Dendritic cell treated with granulocyte-macrophage colony-stimulating factor and Interleukin-4, amounts not matched to agents 40 ng/mL and 50 ng/mL, for 4 days (primary cell): ENCODE results near the gene KCNQ4.

ENCODE experiments used
- H3K27ac Mint-ChIP-seq: one replicate; pipeline ENCODE4 v1.8.0; 2022; ENCODE audit warnings: mild to moderate bottlenecking, mixed read lengths
- H3K27me3 Mint-ChIP-seq: one replicate; pipeline ENCODE4 v1.8.0; 2022; ENCODE audit warnings: mild to moderate bottlenecking, mixed read lengths
- H3K36me3 Mint-ChIP-seq: one replicate; pipeline ENCODE4 v1.8.0; 2022; ENCODE audit warnings: low read depth, mixed read lengths
- H3K4me1 Mint-ChIP-seq: one replicate; pipeline ENCODE4 v1.8.0; 2022; ENCODE audit warnings: low read depth, mixed read lengths
- H3K4me3 Mint-ChIP-seq: one replicate; pipeline ENCODE4 v1.8.0; 2022; ENCODE audit warnings: mild to moderate bottlenecking, moderate library complexity, mixed read lengths
- H3K9me3 Mint-ChIP-seq: one replicate; pipeline ENCODE4 v1.8.0; 2022; ENCODE audit warnings: mixed read lengths
- intact Hi-C: fragments of 100-400 bp; cut with micrococcal nuclease; formaldehyde crosslinking; loops from one replicate; pipeline ENCODE4 v1.15.0; 2022

KCNQ4 gene

DNA sequence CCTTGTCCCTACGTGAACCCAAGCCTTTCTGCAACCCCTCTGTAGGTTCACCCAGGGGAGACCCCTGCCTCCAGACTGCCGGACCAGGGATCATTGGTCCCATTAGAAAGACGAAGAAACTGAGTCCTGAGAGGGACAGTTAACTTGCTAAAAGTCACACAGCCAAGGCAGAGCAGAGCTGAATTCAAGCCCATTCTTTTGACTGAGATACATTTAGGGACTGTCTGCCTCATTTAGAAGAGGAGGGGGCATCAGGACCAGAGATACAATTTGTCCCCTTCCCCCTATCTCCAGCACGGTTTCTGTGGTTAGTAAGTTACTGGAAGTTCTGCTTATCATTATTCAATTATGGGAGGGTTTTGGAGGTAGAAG is 19.1 kb downstream of the KCNQ4 start:
- intact Hi-C loops = loop anchor here (5.0 kb wide), 1 partner anchor 60 kb away; the partner anchor contains the start of gene CITED4
- H3K27me3 Mint-ChIP-seq = peaks cover 37% of the 10 kb centered on the region
- no peaks in the 10 kb centered on the region for H3K36me3 Mint-ChIP-seq
- H3K4me1 Mint-ChIP-seq = peaks cover 41% of the 10 kb centered on the region
- peak overlapping the region; percentile 56 for H3K27ac Mint-ChIP-seq
- peak overlapping the region; percentile 40 for H3K4me3 Mint-ChIP-seq
- no peaks in the 10 kb centered on the region for H3K9me3 Mint-ChIP-seq

DNA sequence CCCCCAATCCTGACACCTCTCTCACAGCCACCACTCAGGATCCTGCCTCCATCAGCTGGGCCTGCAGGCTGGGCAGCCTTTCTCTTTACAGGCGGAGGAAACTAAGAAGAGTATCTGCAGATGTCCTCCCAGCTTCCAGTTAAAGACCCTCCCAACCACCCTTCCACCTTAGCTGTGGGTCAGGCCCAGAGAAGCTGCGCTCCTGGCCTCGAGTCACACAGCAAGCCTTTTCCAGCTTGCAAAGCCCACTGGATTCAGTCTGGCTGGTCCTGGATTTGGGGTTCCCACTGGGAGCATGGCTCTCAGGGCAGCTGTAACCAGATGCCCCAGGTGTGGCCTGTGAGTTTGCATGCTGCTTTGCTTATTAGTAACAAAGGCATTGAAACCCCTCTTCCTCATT is 19.9 kb downstream of the KCNQ4 start:
- Mint-ChIP-seq H3K36me3 (no peaks in the 10 kb centered on the region), H3K27ac (peak overlapping the region; percentile 58), H3K9me3 (peaks cover 2% of the 10 kb centered on the region), H3K27me3 (peaks cover 37% of the 10 kb centered on the region), H3K4me1 (peaks cover 41% of the 10 kb centered on the region), H3K4me3 (no peak overlapping the region)
- intact Hi-C loops = loop anchor here (5.0 kb wide), 1 partner anchor 59 kb away; the partner anchor contains the start of gene CITED4

DNA sequence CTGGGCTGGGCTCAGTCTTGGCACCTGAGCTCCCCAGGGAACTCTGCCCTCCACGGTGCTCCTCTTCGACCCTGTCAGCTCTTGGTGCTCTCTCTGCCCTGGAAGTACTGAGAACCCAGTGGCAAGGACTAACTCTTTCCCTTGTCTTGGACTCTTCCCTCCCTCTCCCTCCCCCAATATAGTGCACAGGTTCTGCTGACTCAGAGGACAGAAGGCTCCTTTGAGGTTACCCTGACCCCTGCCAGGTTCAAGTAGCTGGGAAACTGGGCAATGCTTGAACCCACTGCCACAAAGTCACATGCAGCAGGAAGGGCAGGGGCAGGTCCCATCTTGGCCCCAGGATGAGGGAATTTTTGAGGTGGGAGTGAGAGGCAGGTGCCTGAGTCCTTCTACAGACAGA is 20.3 kb downstream of the KCNQ4 start:
- Mint-ChIP-seq H3K27me3 (peaks cover 39% of the 10 kb centered on the region), H3K36me3 (no peaks in the 10 kb centered on the region), H3K4me1 (peaks cover 42% of the 10 kb centered on the region), H3K9me3 (peaks cover 7% of the 10 kb centered on the region), H3K4me3 (no peak overlapping the region), H3K27ac (peak overlapping the region; percentile 58)
- intact Hi-C loops = loop anchor here (5.0 kb wide), 1 partner anchor 58 kb away; the partner anchor contains the start of gene CITED4

DNA sequence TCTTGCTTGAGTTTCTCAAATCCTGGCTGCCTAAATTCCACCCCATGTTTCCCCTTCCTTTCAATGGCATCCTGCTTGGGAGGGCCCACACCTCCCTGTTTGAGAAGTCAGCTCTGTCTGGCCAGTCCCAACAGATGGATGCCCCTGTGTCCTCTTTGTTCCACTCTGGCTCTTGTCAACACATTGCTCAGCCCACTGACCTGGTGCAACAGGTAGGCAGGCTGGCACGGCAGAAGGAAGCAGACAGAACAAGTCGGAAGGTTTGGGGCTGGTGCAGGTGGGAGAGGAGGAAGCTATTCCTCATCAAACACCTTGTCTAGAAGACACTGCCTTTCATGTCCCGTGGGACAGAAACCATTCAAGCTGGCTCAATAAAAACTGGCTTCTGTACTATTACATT is 22.7 kb downstream of the KCNQ4 start:
- H3K4me1 Mint-ChIP-seq = peaks cover 53% of the 10 kb centered on the region
- H3K36me3 Mint-ChIP-seq = no peaks in the 10 kb centered on the region
- no peak overlapping the region for H3K27ac Mint-ChIP-seq
- no peak overlapping the region for H3K4me3 Mint-ChIP-seq
- H3K9me3 Mint-ChIP-seq = peaks cover 10% of the 10 kb centered on the region
- intact Hi-C loops = no loop called here
- peaks cover 28% of the 10 kb centered on the region for H3K27me3 Mint-ChIP-seq

DNA sequence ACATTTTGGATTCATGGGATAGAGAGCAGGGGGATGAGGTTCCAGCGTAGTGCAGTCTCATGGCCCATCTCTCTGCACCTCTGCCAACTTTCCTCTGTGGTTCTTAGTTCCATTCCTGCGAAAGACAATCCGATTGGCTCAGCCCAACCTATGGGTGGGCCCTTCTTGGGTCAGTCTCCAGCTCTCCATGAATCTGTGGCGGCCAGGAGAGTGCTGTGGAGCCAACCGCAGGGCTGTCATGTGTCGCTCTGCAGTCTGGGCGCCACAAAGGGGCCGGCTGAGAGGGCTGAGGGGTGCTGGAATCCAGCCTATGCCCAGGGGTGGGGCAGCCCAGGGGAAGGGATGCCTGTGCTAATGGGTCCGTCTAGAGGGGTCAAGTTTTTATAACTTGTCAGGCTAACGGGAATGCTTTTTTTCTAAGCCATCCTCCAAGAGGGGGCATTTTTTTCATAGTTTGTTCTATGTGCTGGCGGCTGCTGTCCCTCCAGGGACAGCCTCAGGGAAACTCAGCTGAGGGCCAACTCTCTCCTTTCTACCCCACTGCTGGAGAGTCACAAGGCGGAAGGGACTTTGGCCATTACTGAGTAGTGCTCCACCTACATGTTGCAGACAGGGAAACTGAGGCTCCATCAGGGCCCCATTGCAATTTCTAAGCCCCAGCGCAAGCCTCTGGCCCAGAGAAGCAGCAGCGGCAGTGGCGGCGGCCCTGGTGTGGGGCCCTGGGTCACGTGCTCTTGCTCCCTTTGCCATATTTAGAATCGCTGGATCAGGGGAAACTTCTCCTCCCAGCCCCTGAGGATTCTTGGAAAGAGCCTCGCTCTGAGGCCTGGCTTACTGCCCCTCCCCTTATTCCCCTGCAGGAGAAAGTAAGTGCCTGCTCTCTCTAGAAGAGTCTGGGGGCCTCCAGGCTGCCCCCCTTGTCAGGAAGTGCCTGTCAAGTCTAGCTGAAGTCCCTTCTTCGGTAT is 23.4 kb downstream of the KCNQ4 start:
- Mint-ChIP-seq H3K27ac (peak overlapping the region; percentile 81), H3K36me3 (no peaks in the 10 kb centered on the region), H3K4me1 (peaks cover 45% of the 10 kb centered on the region), H3K4me3 (no peak overlapping the region), H3K9me3 (peaks cover 10% of the 10 kb centered on the region), H3K27me3 (peaks cover 27% of the 10 kb centered on the region)
- intact Hi-C loops = no loop called here

DNA sequence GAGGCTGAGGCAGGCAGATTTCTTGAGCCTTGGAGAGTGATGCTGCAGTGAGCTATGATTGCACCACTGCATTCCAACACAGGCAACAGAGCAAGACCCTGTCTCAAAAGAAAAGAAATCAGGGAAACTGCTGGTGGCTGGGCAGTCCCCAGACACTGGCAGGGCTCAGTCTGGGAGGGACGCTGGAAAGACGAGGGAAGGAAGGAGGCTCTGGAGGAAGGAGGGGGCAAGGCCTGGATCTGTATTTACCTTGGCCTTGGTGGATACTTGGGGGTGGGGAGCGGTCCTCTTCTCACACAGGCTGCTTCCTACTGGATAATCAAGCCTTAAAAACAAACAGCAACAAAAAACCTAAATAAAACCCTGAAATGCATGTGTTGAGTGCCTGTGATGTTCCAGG is 24.4 kb downstream of the KCNQ4 start:
- no peak overlapping the region for H3K4me3 Mint-ChIP-seq
- peaks cover 40% of the 10 kb centered on the region for H3K4me1 Mint-ChIP-seq
- peaks cover 33% of the 10 kb centered on the region for H3K27me3 Mint-ChIP-seq
- intact Hi-C loops = no loop called here
- H3K36me3 Mint-ChIP-seq = no peaks in the 10 kb centered on the region
- peaks cover 10% of the 10 kb centered on the region for H3K9me3 Mint-ChIP-seq
- H3K27ac Mint-ChIP-seq = peak overlapping the region; percentile 81

DNA sequence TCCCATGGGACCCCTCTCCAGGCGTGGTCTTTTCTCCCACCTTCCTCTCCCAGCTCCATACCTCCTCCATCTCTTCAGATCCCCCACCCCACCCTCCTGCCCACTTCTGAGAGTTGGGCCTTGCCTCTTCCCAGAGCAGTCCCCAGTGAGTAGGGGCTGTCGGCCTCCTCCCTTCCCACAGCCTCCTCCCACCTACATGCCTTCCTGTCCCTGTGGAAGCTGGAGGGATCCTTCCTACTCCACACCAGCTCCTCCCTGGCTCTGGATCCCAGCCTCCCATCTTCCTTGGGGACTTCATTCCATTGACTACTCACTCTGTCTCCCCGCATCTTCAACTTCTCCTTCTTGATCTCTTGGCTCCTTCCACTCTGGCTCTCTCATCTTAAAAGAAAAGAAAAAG is 24.9 kb downstream of the KCNQ4 start:
- peaks cover 35% of the 10 kb centered on the region for H3K27me3 Mint-ChIP-seq
- H3K36me3 Mint-ChIP-seq = no peaks in the 10 kb centered on the region
- intact Hi-C loops = no loop called here
- H3K27ac Mint-ChIP-seq = peak overlapping the region; percentile 81
- no peak overlapping the region for H3K4me3 Mint-ChIP-seq
- peaks cover 10% of the 10 kb centered on the region for H3K9me3 Mint-ChIP-seq
- H3K4me1 Mint-ChIP-seq = peaks cover 37% of the 10 kb centered on the region

DNA sequence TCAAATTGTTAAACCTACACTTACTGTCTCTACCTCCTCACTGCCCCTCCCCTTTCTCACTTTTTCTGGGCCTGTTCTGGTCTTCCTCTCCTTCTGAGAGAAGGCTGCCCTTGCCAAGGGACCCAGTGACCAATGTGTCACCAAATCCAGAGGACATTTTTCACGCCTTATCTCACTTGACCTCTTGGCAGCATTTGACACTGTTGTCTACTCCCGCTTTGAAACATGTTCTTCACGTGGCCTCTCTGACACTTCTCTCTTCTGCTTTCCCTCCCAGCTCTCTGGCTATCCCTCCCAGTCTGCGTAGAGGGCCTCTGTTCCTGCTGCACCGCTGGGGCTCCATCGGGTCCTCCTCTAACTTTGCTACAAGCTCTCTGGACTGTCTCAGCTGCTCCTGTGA is 25.3 kb downstream of the KCNQ4 start:
- intact Hi-C loops = no loop called here
- peaks cover 32% of the 10 kb centered on the region for H3K4me1 Mint-ChIP-seq
- H3K27ac Mint-ChIP-seq = peak overlapping the region; percentile 81
- H3K9me3 Mint-ChIP-seq = peaks cover 10% of the 10 kb centered on the region
- H3K27me3 Mint-ChIP-seq = peaks cover 36% of the 10 kb centered on the region
- H3K36me3 Mint-ChIP-seq = no peaks in the 10 kb centered on the region
- H3K4me3 Mint-ChIP-seq = no peak overlapping the region

DNA sequence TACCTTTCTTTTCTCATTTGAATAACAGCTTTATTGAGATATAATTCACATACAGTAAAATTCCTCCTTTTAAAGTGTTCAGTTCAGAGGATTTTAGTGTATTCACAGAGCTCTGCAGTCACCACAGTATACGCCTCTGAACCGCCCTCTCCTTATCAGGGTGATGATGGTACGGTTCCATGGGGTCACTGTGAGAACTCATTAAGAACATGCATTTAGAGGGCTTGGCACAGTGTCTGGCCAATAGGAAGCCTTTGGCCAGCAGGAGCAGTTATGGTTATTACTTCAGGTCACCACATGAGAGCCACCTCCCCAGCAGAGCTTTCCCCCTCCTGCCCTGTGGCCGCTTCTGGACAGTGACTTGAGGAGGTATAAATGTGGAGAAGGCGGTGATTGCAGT is 27.3 kb downstream of the KCNQ4 start:
- intact Hi-C loops = no loop called here
- no peak overlapping the region for H3K4me3 Mint-ChIP-seq
- no peaks in the 10 kb centered on the region for H3K36me3 Mint-ChIP-seq
- H3K9me3 Mint-ChIP-seq = peaks cover 10% of the 10 kb centered on the region
- H3K27ac Mint-ChIP-seq = no peak overlapping the region
- H3K4me1 Mint-ChIP-seq = peaks cover 32% of the 10 kb centered on the region
- peaks cover 38% of the 10 kb centered on the region for H3K27me3 Mint-ChIP-seq

DNA sequence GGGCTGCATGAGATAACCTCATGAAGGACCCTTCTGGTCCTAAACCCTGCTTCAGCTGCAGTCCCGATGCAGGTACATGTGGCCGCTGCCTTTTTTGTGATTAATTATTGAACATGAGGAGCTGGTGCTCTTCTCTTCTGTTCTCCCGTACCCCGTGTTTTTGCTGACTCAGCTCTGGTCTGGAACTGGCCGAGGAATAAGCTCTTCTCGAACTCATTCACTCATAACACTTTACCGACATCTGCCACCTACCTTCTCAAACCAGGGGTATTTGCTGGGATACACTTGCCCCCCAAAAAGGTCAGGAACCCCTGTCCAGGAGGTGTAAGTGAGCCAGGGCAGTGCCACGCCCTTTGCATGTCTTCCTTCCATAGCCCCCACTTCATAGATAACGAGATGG is 31.8 kb downstream of the KCNQ4 start:
- Mint-ChIP-seq H3K27ac (no peak overlapping the region), H3K4me1 (peaks cover 20% of the 10 kb centered on the region), H3K36me3 (no peaks in the 10 kb centered on the region), H3K27me3 (peaks cover 67% of the 10 kb centered on the region), H3K9me3 (no peaks in the 10 kb centered on the region), H3K4me3 (no peak overlapping the region)
- intact Hi-C loops = no loop called here

DNA sequence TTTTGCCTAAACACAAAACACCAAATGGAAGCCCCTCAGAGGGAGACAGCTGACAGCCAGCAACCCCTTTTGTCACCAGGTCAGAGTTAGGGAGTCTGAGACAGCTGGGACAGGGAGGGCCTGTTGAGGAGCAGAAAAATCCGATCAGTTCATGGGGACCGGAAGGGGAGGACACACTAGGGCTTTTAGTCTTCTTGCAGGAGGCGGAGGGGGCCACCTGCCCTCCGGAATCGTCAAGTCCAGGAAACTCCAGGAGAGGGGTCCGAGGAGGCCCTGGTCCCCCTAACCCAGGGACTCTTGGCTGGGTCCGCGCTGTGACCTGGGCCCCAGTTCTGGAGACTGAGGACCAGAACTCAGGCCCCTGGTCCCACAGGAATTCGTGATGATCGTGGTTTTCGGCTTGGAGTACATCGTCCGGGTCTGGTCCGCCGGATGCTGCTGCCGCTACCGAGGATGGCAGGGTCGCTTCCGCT is 34.2 kb downstream of the KCNQ4 start:
- peak overlapping the region; percentile 30 for H3K27ac Mint-ChIP-seq
- no peaks in the 10 kb centered on the region for H3K36me3 Mint-ChIP-seq
- peak overlapping the region; percentile 75 for H3K4me3 Mint-ChIP-seq
- peaks cover 17% of the 10 kb centered on the region for H3K4me1 Mint-ChIP-seq
- intact Hi-C loops = no loop called here
- H3K9me3 Mint-ChIP-seq = no peaks in the 10 kb centered on the region
- H3K27me3 Mint-ChIP-seq = peaks cover 56% of the 10 kb centered on the region

DNA sequence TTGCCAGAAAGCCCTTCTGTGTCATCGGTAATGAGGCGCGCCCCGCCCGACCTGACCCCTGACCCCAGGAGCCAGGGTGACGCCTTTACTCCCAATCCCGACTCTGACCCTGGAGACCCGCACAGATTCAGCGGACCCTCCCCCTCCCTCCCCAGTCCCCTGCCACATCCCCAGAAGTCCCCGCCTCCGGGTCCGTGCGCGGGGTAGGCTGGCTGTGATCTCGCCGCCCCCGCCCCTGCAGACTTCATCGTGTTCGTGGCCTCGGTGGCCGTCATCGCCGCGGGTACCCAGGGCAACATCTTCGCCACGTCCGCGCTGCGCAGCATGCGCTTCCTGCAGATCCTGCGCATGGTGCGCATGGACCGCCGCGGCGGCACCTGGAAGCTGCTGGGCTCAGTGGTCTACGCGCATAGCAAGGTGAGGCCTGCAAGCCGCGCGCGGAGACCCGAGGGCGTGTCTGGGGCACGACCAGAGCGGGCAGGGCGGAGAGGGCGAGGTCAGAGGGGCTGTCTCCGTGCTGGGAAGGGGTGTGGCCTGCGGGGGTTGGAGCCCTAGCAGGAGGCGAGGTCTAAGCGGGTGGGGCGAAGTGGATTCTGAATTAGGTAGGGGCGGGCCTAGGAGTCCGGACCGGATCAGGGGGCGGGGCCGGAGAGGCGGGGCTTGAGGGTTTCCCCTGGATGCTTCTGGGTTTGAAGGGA is 34.8 kb downstream of the KCNQ4 start:
- Mint-ChIP-seq H3K36me3 (no peaks in the 10 kb centered on the region), H3K4me1 (peaks cover 17% of the 10 kb centered on the region)
- intact Hi-C loops = no loop called here

DNA sequence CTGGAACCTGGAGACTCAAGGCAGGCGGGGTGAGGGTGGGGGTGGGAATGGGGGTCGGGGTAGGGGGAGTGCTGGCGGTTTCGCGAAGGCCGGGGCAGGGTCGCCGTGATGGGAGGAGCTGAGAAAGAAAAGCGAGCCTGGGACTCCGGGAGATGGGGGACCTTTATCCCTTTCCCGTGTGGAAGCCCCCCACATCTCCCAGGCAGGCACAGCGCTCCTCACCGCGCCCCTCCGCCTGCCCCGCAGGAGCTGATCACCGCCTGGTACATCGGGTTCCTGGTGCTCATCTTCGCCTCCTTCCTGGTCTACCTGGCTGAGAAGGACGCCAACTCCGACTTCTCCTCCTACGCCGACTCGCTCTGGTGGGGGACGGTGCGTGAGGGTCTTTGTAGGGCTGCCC is 35.5 kb downstream of the KCNQ4 start:
- Mint-ChIP-seq H3K9me3 (no peaks in the 10 kb centered on the region), H3K27me3 (peaks cover 49% of the 10 kb centered on the region), H3K27ac (no peak overlapping the region), H3K4me3 (peak overlapping the region; percentile 18), H3K36me3 (no peaks in the 10 kb centered on the region), H3K4me1 (peaks cover 17% of the 10 kb centered on the region)
- intact Hi-C loops = no loop called here

More for the DNA sequence above, 34.8 kb downstream of the KCNQ4 start:
- Mint-ChIP-seq H3K4me3 (peak overlapping the region; percentile 75), H3K27me3 (peaks cover 50% of the 10 kb centered on the region), H3K27ac (peak overlapping the region; percentile 30), H3K9me3 (no peaks in the 10 kb centered on the region)

DNA sequence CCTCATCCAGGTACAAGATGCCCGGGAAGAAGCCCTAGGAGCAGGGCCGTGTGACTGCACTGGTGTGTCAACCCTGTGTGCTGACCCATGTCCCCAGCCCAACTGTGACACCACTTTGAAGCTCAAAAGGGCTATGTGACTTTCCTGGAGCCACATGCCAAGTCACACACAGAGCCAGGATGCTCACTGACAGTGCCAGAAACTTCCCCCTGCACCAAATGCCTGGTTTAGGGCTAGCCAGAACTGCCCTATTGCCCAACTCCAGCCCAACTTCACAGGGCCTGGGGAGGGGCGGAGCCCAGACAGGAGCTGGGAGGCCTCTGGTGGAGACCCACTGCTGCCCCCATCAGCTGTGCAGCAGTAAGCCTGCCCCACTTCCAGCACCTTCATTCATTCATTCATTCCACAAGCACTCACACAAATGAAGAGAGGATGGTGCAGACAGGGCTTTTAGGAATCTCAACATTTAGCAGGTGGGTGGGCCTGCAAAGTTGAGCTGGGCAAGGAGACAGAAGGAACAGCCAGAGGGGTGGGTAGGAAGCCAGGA is 36.7 kb downstream of the KCNQ4 start:
- Mint-ChIP-seq H3K36me3 (no peaks in the 10 kb centered on the region), H3K4me3 (no peak overlapping the region), H3K9me3 (no peaks in the 10 kb centered on the region), H3K27me3 (peaks cover 48% of the 10 kb centered on the region), H3K4me1 (peaks cover 23% of the 10 kb centered on the region), H3K27ac (no peak overlapping the region)
- intact Hi-C loops = no loop called here
